ENCODE measurements around the gene CYLD. TPM values are rescaled to one million over a fixed set of nuclear protein-coding genes. Genes with fewer than 3 reads are reported as not detected.

Gene CYLD
- total and polyA plus RNA-seq, 3 donors from 2014 or later = 37.4 to 89.3 (median 48.4) TPM

GRCh38 chr16:50697881-50698767 lies 43.8 kb upstream of the CYLD start:
- DNase-seq = peak; percentile 49
- intact Hi-C loops (cut with DNase I; ENCODE audit: low total_unique reads) = no loop called here
- 41 to 44% methylated on average over 19 of the region's 19 CpGs for WGBS, 2 donors

DNA sequence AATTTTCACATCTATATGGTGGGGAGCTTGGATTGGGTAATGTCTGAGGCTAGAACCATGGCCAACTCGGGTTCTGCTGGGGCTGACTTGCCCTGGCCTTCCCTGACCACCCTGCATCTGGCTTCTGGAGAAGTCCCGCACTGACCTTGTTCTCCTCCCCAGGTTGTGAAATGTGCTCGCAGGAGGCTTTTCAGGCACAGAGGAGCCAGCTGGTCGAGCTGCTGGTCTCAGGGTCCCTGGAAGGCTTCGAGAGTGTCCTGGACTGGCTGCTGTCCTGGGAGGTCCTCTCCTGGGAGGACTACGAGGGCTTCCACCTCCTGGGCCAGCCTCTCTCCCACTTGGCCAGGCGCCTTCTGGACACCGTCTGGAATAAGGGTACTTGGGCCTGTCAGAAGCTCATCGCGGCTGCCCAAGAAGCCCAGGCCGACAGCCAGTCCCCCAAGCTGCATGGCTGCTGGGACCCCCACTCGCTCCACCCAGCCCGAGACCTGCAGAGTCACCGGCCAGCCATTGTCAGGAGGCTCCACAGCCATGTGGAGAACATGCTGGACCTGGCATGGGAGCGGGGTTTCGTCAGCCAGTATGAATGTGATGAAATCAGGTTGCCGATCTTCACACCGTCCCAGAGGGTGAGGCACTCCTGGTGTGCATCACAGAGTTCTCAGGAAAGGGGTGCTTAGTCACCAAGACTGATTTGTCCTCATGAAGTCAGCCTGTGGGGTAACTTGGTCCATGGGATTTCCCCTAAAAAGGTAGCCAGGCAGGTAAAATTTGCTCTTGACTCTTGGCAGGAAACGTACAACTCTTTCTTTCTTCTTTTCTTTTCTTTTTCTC lies 42.3 kb upstream of the CYLD start:
- no peaks in the 10 kb centered on the region for H3K27me3 ChIP-seq
- TF ChIP-seq CTCF (IDR thresholded peaks at IDR 0.05) (no peak), POLR2A (IDR thresholded peaks at IDR 0.05) (no peak)
- whole genome bisulfite sequencing, 2 donors = 81 to 88% methylated on average over 6 to 19 of the region's 19 CpGs
- intact Hi-C loops (cut with DNase I; ENCODE audit: low total_unique reads) = no loop called here
- H3K36me3 ChIP-seq (ENCODE audit: low read depth, missing control alignments) = no peaks in the 10 kb centered on the region
- H3K4me3 ChIP-seq = no peak overlapping the region
- no peak overlapping the region for H3K27ac ChIP-seq
- no peaks in the 10 kb centered on the region for H3K9me3 ChIP-seq
- no peak for DNase-seq
- peaks cover 13% of the 10 kb centered on the region for H3K4me1 ChIP-seq

More at GRCh38 chr16:50697881-50698767, 43.8 kb upstream of the CYLD start:
- Histone ChIP-seq H3K4me3 (peak overlapping the region in 1 of 2 donors; percentile 24), H3K9me3 (no peaks in the 10 kb centered on the region), H3K36me3 (ENCODE audit: low read depth, missing control alignments) (no peaks in the 10 kb centered on the region), H3K27me3 (no peaks in the 10 kb centered on the region), H3K27ac (peak overlapping the region in 1 of 2 donors; percentile 34), H3K4me1 (peaks cover 13% of the 10 kb centered on the region)
- TF ChIP-seq POLR2A (IDR thresholded peaks at IDR 0.05) (no peak), CTCF (IDR thresholded peaks at IDR 0.05) (no peak)

GRCh38 chr16:50702725-50703124 lies 39.2 kb upstream of the CYLD start:
- WGBS, 2 donors = 95 to 96% methylated on average over 3 of the region's 3 CpGs
- Histone ChIP-seq H3K36me3 (ENCODE audit: low read depth, missing control alignments) (no peaks in the 10 kb centered on the region), H3K27ac (no peak overlapping the region), H3K4me1 (peaks cover under 1% of the 10 kb centered on the region), H3K27me3 (no peaks in the 10 kb centered on the region), H3K9me3 (no peaks in the 10 kb centered on the region), H3K4me3 (no peak overlapping the region)
- no peak for DNase-seq
- intact Hi-C loops (cut with DNase I; ENCODE audit: low total_unique reads) = no loop called here
- no peak for TF ChIP-seq CTCF (IDR thresholded peaks at IDR 0.05)
- no peak for TF ChIP-seq POLR2A (IDR thresholded peaks at IDR 0.05)

GRCh38 chr16:50704245-50704644 lies 37.6 kb upstream of the CYLD start:
- WGBS, 2 donors = 89 to 100% methylated on average over 1 of the region's 1 CpG
- H3K27ac ChIP-seq = no peak overlapping the region
- no peaks in the 10 kb centered on the region for H3K27me3 ChIP-seq
- TF ChIP-seq POLR2A (IDR thresholded peaks at IDR 0.05) (no peak), CTCF (IDR thresholded peaks at IDR 0.05) (no peak)
- intact Hi-C loops (cut with DNase I; ENCODE audit: low total_unique reads) = no loop called here
- no peaks in the 10 kb centered on the region for H3K4me1 ChIP-seq
- H3K36me3 ChIP-seq (ENCODE audit: low read depth, missing control alignments) = no peaks in the 10 kb centered on the region
- no peaks in the 10 kb centered on the region for H3K9me3 ChIP-seq
- DNase-seq = no peak
- no peak overlapping the region for H3K4me3 ChIP-seq
